Duodenal mucosa (tissue), 2 donors: ENCODE data around the gene KIRREL1.

Experiments
- H3K27ac ChIP-seq: one replicate; pipeline ENCODE4 v1.7.0; 2013; ENCODE audit warnings: low read depth, low read length
- H3K27me3 ChIP-seq, 2 donors: one replicate each; pipeline ENCODE4 v1.7.0; 2013; ENCODE audit warnings: low read length in 2 of 2, control low read depth in 1 of 2; ENCODE audit not compliant: insufficient read depth in 2 of 2, control insufficient read depth in 1 of 2
- H3K36me3 ChIP-seq, 2 donors: one replicate each; pipeline ENCODE4 v1.7.0; 2013; ENCODE audit warnings: low read length in 2 of 2, control low read depth in 1 of 2; ENCODE audit not compliant: insufficient read depth in 2 of 2, control insufficient read depth in 1 of 2
- H3K4me1 ChIP-seq, 2 donors: one replicate each; pipeline ENCODE4 v1.7.0; 2013; ENCODE audit warnings: low read length in 2 of 2, control low read depth in 1 of 2; ENCODE audit not compliant: insufficient read depth in 2 of 2, control insufficient read depth in 1 of 2
- H3K4me3 ChIP-seq, 2 donors: one replicate each; pipeline ENCODE4 v1.7.0; 2013; ENCODE audit warnings: low read length in 2 of 2, low read depth in 1 of 2
- H3K9ac ChIP-seq, 2 donors: one replicate each; pipeline ENCODE4 v1.7.0; 2013; ENCODE audit warnings: low read length in 2 of 2, low read depth in 1 of 2
- H3K9me3 ChIP-seq, 2 donors: one replicate each; pipeline ENCODE4 v1.7.0; 2013; ENCODE audit warnings: low read length in 2 of 2, control low read depth in 1 of 2; ENCODE audit not compliant: control insufficient read depth in 1 of 2

KIRREL1 gene

DNA sequence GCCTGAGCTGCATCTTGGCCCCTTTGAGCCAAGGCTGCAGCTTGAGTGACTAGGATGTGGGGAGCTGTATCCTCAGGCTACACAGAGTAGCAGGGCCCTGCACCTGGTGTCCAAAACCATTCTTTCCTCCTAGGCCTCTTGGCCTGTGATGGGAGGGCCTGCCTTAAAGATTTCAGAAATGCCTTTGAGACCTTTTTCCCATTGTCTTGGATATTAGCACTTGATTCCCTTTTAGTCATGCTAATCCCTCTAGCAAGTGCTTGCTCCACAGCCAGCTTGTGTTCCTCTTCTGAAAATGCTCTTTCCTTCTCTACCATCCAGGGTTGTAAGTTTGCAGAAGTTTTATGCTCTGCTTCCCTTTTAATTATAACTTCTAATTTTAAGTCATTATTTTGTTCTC is 21.7 kb upstream of the KIRREL1 start:
- H3K9me3 ChIP-seq = no peaks in the 10 kb centered on the region
- H3K4me1 ChIP-seq = peaks cover 18 to 21% of the 10 kb centered on the region in 2 donors
- H3K9ac ChIP-seq = no peak overlapping the region
- H3K27ac ChIP-seq = no peak overlapping the region
- no peaks in the 10 kb centered on the region for H3K27me3 ChIP-seq
- H3K36me3 ChIP-seq = no peaks in the 10 kb centered on the region
- H3K4me3 ChIP-seq = no peak overlapping the region

DNA sequence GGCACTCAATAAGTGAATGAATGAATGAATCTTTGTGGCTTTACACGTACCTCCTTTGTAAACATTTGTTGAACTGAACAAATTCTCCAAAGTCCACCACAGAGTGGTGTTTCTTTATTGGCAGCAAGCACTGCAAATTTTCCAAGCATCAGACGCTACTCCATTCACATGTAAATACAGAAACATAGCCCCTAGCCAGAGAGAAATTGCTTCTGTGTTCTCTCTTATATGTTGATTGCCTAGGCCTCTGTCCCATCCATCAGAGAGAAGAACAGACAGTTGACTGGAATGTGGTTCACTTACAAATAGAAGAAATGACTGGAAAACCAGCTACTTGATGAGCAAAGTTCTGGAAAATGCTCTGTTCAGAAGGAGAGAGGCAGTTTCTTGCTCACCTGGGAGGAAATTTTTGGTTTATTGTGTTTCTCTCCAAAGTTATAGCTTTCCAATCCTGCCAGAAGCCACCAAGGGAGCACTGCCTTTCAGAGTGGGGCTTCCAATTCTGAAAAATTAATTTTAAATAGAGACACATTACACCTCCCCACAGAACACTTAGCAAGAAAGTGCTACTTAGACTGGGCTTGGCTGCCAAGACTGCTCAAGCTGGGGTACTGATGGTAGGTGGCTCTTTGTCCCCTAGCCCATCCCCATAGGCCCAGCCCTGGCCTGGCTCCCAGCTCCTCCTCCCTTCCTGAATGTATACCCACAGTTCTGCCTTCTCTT is 18.1 kb upstream of the KIRREL1 start:
- H3K27ac ChIP-seq = no peak overlapping the region
- H3K27me3 ChIP-seq = no peaks in the 10 kb centered on the region
- no peaks in the 10 kb centered on the region for H3K9me3 ChIP-seq
- H3K36me3 ChIP-seq = no peaks in the 10 kb centered on the region
- H3K4me3 ChIP-seq = no peak overlapping the region
- H3K4me1 ChIP-seq = peaks cover 0 to 8% of the 10 kb centered on the region in 2 donors
- no peak overlapping the region for H3K9ac ChIP-seq

GRCh38 chr1:157976888-157977287 is 16.6 kb upstream of the KIRREL1 start:
- Histone ChIP-seq H3K27me3 (no peaks in the 10 kb centered on the region), H3K4me1 (peaks cover 0 to 8% of the 10 kb centered on the region in 2 donors), H3K9ac (no peak overlapping the region), H3K27ac (no peak overlapping the region), H3K36me3 (no peaks in the 10 kb centered on the region), H3K9me3 (no peaks in the 10 kb centered on the region), H3K4me3 (no peak overlapping the region)

DNA sequence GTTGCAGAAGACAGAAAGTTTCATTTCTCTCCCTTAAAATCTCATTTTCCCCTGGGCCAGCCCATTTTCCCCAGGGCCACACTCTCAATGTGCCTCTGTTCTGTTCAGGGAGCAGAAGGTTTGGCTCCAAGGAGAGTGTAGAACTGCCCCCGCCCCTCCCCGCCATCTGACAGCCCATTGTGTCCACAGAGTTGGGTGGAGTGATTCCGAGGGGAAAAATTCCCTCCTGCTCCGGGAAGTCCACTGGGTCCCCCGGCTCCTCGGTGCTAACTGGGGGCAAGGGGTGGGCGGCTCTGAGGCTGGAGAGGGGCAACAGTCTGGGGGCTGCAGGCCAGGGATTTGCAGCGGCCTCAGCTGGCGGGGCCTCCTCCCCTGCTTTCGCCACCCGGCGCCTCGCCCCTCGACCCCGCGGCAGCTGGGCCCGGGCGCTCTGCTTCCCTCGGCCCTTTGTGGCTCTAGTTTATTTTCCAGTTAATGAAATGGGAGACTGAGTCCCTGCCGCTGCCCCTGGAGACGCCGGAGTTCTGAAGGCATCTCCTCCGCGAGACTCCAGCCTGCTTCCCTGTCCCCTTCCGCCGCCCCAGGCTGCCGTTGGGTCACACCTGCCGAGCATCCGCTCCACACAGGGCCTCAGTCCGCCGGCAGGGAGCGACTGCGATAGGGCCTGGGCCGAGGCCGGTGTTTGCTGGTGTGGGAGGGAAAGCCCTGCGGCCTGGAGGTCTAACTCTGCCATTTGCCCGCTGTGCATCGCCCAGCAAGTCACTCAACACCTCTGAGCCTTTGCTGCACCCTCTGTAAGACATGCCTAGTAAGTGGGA is 14.7 kb upstream of the KIRREL1 start:
- H3K9ac ChIP-seq = peak overlapping the region in 1 of 2 donors; percentile 1

GRCh38 chr1:157982136-157982535 is 11.3 kb upstream of the KIRREL1 start:
- Histone ChIP-seq H3K9me3 (no peaks in the 10 kb centered on the region), H3K27ac (no peak overlapping the region), H3K4me1 (peaks cover 0 to 8% of the 10 kb centered on the region in 2 donors), H3K9ac (no peak overlapping the region), H3K27me3 (no peaks in the 10 kb centered on the region), H3K4me3 (no peak overlapping the region), H3K36me3 (no peaks in the 10 kb centered on the region)

More for the DNA sequence above, 14.7 kb upstream of the KIRREL1 start:
- H3K4me3 ChIP-seq = peak overlapping the region; percentile 31 to 40
- H3K27me3 ChIP-seq = no peaks in the 10 kb centered on the region
- no peak overlapping the region for H3K27ac ChIP-seq
- H3K4me1 ChIP-seq = peaks cover 0 to 8% of the 10 kb centered on the region in 2 donors
- H3K36me3 ChIP-seq = no peaks in the 10 kb centered on the region
- H3K9me3 ChIP-seq = no peaks in the 10 kb centered on the region

- H3K4me1 ChIP-seq = peaks cover 0 to 5% of the 10 kb centered on the region in 2 donors
- no peaks in the 10 kb centered on the region for H3K27me3 ChIP-seq
- H3K9ac ChIP-seq = no peak overlapping the region
- no peak overlapping the region for H3K4me3 ChIP-seq
- H3K36me3 ChIP-seq = no peaks in the 10 kb centered on the region
- no peaks in the 10 kb centered on the region for H3K9me3 ChIP-seq
- H3K27ac ChIP-seq = no peak overlapping the region
These were observed 9.7 kb upstream of the KIRREL1 start for GRCh38 chr1:157983787-157984186.

- Histone ChIP-seq H3K4me1 (no peaks in the 10 kb centered on the region), H3K27ac (no peak overlapping the region), H3K36me3 (no peaks in the 10 kb centered on the region), H3K9me3 (no peaks in the 10 kb centered on the region), H3K27me3 (no peaks in the 10 kb centered on the region), H3K4me3 (no peak overlapping the region), H3K9ac (no peak overlapping the region)
These were observed 9.0 kb upstream of the KIRREL1 start for GRCh38 chr1:157984469-157984868.

DNA sequence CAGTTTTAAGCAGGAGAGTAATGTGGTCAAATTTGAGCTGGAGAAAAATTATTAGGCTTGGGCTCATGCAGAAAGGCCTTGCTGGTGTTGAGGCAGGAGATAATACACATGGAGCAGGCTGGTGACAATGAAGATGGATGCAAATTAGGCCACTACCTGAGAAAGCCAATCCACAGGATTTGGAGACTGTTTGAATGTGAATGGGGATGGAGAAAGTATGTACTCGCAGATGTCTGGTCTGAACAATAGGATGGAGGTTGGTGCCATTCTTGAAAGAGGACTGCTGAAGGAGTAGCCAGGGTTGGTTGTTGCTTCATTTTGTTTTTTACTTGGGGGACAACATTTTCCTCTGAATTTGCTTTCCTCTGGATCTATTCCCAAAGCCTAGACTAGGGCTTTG is 8.0 kb upstream of the KIRREL1 start:
- Histone ChIP-seq H3K9ac (no peak overlapping the region), H3K36me3 (no peaks in the 10 kb centered on the region), H3K4me3 (no peak overlapping the region), H3K27me3 (no peaks in the 10 kb centered on the region), H3K9me3 (no peaks in the 10 kb centered on the region), H3K4me1 (no peaks in the 10 kb centered on the region), H3K27ac (no peak overlapping the region)

DNA sequence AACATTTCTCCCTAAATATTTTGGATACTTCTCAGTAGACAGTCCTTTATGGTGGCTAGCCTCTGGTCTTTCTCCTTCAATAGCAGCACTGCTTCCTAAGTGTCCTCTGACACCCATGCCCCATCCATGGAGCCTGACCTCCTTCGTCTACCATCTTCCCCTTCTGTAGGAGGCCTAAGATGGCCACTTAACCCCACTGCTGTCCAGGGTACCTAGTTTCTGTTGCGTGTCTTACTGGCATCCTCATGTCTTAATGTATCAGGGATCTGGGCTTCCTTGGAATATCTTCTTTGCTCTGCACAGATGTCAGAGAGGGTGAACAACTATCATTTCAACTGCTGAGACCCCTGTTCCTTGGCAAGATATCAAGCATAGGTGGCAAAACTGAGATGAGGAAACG is 5.4 kb upstream of the KIRREL1 start:
- Histone ChIP-seq H3K27ac (no peak overlapping the region), H3K27me3 (no peaks in the 10 kb centered on the region), H3K9ac (no peak overlapping the region), H3K9me3 (no peaks in the 10 kb centered on the region), H3K36me3 (no peaks in the 10 kb centered on the region), H3K4me3 (no peak overlapping the region), H3K4me1 (peaks cover 0 to 4% of the 10 kb centered on the region in 2 donors)

DNA sequence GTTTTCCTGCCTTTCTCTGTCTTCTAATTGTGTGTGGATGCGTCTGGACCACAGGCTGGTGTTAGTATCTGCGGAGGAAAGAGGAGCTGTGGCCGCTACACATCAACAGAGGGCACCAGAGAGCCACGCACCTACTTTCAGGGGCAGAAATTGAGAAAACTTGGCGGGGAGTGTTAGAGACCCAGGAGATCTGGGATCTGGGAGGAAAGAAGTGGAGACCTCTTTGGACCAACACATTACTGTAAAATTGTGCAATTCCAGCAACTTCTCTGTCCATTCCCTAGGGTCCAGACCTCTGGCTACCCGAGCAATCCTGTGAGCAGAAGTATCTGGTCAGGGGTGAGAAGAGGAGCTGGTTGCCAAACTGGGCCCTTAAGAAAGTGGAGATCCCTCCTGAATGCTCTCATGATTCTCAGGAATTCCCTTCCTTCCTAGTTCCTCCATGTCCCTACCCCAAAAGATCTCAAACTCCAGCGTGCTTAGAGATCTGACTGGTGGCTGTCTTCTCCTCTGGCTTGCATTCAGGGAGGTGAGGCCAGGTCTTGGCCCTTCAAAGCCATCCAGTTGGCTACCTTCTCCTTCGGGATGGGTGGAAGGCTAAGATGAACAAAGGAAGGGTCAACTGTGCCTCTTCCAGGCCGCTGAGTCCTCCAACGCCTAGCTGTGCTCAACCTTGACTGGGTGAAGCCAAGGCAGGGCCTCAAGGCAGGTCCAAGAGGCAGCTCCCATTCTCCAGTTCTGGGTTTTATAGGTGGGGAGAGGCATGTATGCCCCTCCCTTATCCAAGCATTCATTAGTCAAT is 1.2 kb upstream of the KIRREL1 start:
- no peaks in the 10 kb centered on the region for H3K36me3 ChIP-seq
- no peak overlapping the region for H3K27ac ChIP-seq
- H3K4me1 ChIP-seq = peaks cover 0 to 4% of the 10 kb centered on the region in 2 donors
- H3K27me3 ChIP-seq = peaks cover 0 to 2% of the 10 kb centered on the region in 2 donors
- H3K4me3 ChIP-seq = no peak overlapping the region
- no peak overlapping the region for H3K9ac ChIP-seq
- H3K9me3 ChIP-seq = no peaks in the 10 kb centered on the region
